Tibial artery (tissue), 4 donors: ENCODE data around the gene EPHB1.

Experiments used
- DNase-seq, 2 donors: peaks; one replicate each; pipeline ENCODE4 v3.0.0-alpha.2; 2019
- H3K27ac ChIP-seq, 2 donors: fragments of 200-600 bp; sonication (generic) in 1 of 2; 1 replicate in 1 of 2; 2 replicates in 1 of 2; pipeline ENCODE4 v1.5.1; 2018 to 2019; ENCODE audit warnings: mild to moderate bottlenecking in 1 of 2
- H3K27me3 ChIP-seq, 2 donors: fragments of 200-600 bp; sonication (generic) in 1 of 2; one replicate each; pipeline versions ENCODE4 v1.5.1 to v1.6.0; 2016 to 2019
- H3K36me3 ChIP-seq, 3 donors: fragments of 200-600 bp; sonication (generic) in 2 of 3; one replicate each; pipeline ENCODE4 v1.5.1; 2016 to 2019; ENCODE audit warnings: mild to moderate bottlenecking in 2 of 3
- H3K4me1 ChIP-seq, 4 donors: fragments of 200-600 bp; sonication (generic) in 2 of 4; 1 replicate in 3 of 4; 2 replicates in 1 of 4; pipeline ENCODE4 v1.5.1; 2016 to 2019
- H3K4me3 ChIP-seq, 2 donors: fragments of 200-600 bp; sonication (generic) in 1 of 2; 1 replicate in 1 of 2; 2 replicates in 1 of 2; pipeline ENCODE4 v1.5.1; 2018 to 2019; ENCODE audit warnings: mild to moderate bottlenecking in 2 of 2
- H3K9me3 ChIP-seq, 3 donors: fragments of 200-600 bp; sonication (generic) in 1 of 3; one replicate each; pipeline ENCODE4 v1.5.1; 2016 to 2019
- intact Hi-C: fragments of 100-400 bp; cut with DNase I; formaldehyde crosslinking; loops from one replicate; pipeline ENCODE4 v1.15.0; 2023; ENCODE audit warnings: low total_unique reads
- TF ChIP-seq, protein P1 (sequence below), 2 experiments: fragments of 200-600 bp in 1 of 2; fragments of 450-650 bp in 1 of 2; IDR thresholded peaks; one replicate each; pipeline ENCODE4 v1.5.1; 2017 to 2019; ENCODE audit warnings: antibody characterized with exemption in 2 of 2, mild to moderate bottlenecking in 1 of 2, moderate library complexity in 1 of 2

EPHB1 gene

GRCh38 chr3:134939978-134940377 is 144.9 kb downstream of the EPHB1 start:
- H3K4me3 ChIP-seq, result no peak overlapping the region
- no peaks in the 10 kb centered on the region for H3K36me3 ChIP-seq
- H3K9me3 ChIP-seq, result no peaks in the 10 kb centered on the region
- no peak for DNase-seq
- TF ChIP-seq, protein P1, sequence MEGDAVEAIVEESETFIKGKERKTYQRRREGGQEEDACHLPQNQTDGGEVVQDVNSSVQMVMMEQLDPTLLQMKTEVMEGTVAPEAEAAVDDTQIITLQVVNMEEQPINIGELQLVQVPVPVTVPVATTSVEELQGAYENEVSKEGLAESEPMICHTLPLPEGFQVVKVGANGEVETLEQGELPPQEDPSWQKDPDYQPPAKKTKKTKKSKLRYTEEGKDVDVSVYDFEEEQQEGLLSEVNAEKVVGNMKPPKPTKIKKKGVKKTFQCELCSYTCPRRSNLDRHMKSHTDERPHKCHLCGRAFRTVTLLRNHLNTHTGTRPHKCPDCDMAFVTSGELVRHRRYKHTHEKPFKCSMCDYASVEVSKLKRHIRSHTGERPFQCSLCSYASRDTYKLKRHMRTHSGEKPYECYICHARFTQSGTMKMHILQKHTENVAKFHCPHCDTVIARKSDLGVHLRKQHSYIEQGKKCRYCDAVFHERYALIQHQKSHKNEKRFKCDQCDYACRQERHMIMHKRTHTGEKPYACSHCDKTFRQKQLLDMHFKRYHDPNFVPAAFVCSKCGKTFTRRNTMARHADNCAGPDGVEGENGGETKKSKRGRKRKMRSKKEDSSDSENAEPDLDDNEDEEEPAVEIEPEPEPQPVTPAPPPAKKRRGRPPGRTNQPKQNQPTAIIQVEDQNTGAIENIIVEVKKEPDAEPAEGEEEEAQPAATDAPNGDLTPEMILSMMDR (IDR thresholded peaks at IDR 0.05), result no peak
- intact Hi-C loops, result no loop called here
- no peaks in the 10 kb centered on the region for H3K27me3 ChIP-seq
- no peak overlapping the region for H3K27ac ChIP-seq
- H3K4me1 ChIP-seq, result no peaks in the 10 kb centered on the region

GRCh38 chr3:134941820-134942219 is 146.8 kb downstream of the EPHB1 start:
- no peaks in the 10 kb centered on the region for H3K9me3 ChIP-seq
- no peak overlapping the region for H3K4me3 ChIP-seq
- no peaks in the 10 kb centered on the region for H3K36me3 ChIP-seq

DNA sequence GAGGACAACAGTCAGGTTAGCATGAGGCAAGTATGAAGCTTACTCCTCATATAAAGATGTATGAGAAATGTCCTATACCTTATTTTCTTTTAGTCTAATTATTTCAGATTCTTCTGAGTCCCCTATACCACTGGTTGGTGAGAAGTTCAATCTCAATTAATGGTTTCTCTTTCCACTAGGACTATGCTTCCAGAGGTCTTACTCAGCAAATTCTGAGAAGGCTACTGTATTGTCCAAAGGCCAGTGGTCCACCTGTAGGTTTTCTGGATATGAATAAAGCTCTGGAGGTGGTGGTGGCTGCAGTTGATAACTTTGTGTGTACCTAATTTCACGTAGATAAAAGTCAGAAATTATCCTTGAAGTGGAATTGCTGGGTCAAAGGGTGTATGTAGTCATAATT is 149.4 kb downstream of the EPHB1 start:
- intact Hi-C loops, result no loop called here
- H3K27me3 ChIP-seq, result no peaks in the 10 kb centered on the region
- no peak overlapping the region for H3K4me3 ChIP-seq
- H3K36me3 ChIP-seq, result no peaks in the 10 kb centered on the region
- no peaks in the 10 kb centered on the region for H3K4me1 ChIP-seq
- DNase-seq, result no peak
- TF ChIP-seq, protein P1 (IDR thresholded peaks at IDR 0.05), result no peak
- no peaks in the 10 kb centered on the region for H3K9me3 ChIP-seq
- H3K27ac ChIP-seq, result no peak overlapping the region

More at GRCh38 chr3:134941820-134942219, 146.8 kb downstream of the EPHB1 start:
- H3K27ac ChIP-seq, result no peak overlapping the region
- no peaks in the 10 kb centered on the region for H3K4me1 ChIP-seq
- intact Hi-C loops, result no loop called here
- no peaks in the 10 kb centered on the region for H3K27me3 ChIP-seq
- no peak for DNase-seq
- TF ChIP-seq, protein P1 (IDR thresholded peaks at IDR 0.05), result no peak

DNA sequence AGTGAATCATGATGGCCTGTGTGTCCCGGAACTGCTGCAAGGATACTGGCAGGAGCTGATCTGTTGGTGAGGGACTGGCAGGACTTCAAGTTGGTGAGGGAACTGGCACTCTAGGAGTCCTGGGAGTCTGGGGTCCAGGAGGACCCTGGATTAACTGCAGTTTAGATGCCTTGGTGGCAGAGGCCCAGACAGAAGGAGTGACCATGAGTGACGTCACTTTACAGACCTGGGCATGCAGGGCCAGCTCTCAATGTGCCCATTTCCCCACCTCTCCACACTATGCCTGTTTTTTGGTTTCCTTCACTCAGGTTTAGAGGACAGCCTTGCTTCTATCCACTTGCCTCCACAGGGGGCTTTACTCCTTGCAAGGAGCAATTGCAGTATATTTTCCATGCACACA is 154.1 kb downstream of the EPHB1 start:
- TF ChIP-seq, protein P1 (IDR thresholded peaks at IDR 0.05), result no peak
- H3K4me1 ChIP-seq, result no peaks in the 10 kb centered on the region
- peaks cover 0 to 6% (median 0%) of the 10 kb centered on the region in 3 donors for H3K9me3 ChIP-seq
- H3K4me3 ChIP-seq, result no peak overlapping the region
- no peak for DNase-seq
- H3K36me3 ChIP-seq, result peaks cover 0 to 11% (median 0%) of the 10 kb centered on the region in 3 donors
- intact Hi-C loops, result no loop called here
- H3K27ac ChIP-seq, result no peak overlapping the region
- H3K27me3 ChIP-seq, result no peaks in the 10 kb centered on the region

GRCh38 chr3:134952371-134952770 is 157.3 kb downstream of the EPHB1 start:
- no peaks in the 10 kb centered on the region for H3K4me1 ChIP-seq
- H3K9me3 ChIP-seq, result peaks cover 0 to 6% (median 0%) of the 10 kb centered on the region in 3 donors
- TF ChIP-seq, protein P1 (IDR thresholded peaks at IDR 0.05), result no peak
- peaks cover 0 to 11% (median 0%) of the 10 kb centered on the region in 3 donors for H3K36me3 ChIP-seq
- no peak overlapping the region for H3K4me3 ChIP-seq
- DNase-seq, result no peak
- intact Hi-C loops, result no loop called here
- H3K27ac ChIP-seq, result no peak overlapping the region
- H3K27me3 ChIP-seq, result no peaks in the 10 kb centered on the region

- intact Hi-C loops, result no loop called here
- DNase-seq, result no peak
- H3K36me3 ChIP-seq, result peaks cover 0 to 11% (median 0%) of the 10 kb centered on the region in 3 donors
- no peaks in the 10 kb centered on the region for H3K4me1 ChIP-seq
- H3K27ac ChIP-seq, result no peak overlapping the region
- H3K27me3 ChIP-seq, result no peaks in the 10 kb centered on the region
- H3K4me3 ChIP-seq, result no peak overlapping the region
- TF ChIP-seq, protein P1 (IDR thresholded peaks at IDR 0.05), result no peak
- H3K9me3 ChIP-seq, result peaks cover 0 to 6% (median 0%) of the 10 kb centered on the region in 3 donors
Measured at GRCh38 chr3:134955874-134956273, 160.8 kb downstream of the EPHB1 start.
